HG02884 (cell line): ENCODE results near the gene TSHZ2.

Source experiments
- ATAC-seq: cut with Tn5 transposase; IDR thresholded peaks from one replicate; pipeline ENCODE4 v1.9.1; 2021; ENCODE audit warnings: mild to moderate bottlenecking, moderate library complexity; ENCODE audit not compliant: unreplicated experiment

Gene TSHZ2

GRCh38 chr20:53332022-53332837 is 360.1 kb downstream of the TSHZ2 start:
- ATAC-seq = no peak

GRCh38 chr20:53334861-53335260 is 362.7 kb downstream of the TSHZ2 start:
- no peak for ATAC-seq

- no peak for ATAC-seq
These were observed 363.4 kb downstream of the TSHZ2 start for GRCh38 chr20:53335555-53335954.

GRCh38 chr20:53336892-53337291 is 364.7 kb downstream of the TSHZ2 start:
- ATAC-seq = no peak

- no peak for ATAC-seq
These were observed 365.4 kb downstream of the TSHZ2 start for GRCh38 chr20:53337390-53338101.

GRCh38 chr20:53338716-53339115 is 366.6 kb downstream of the TSHZ2 start:
- no peak for ATAC-seq

- no peak for ATAC-seq
These were observed 370.3 kb downstream of the TSHZ2 start for GRCh38 chr20:53342429-53342828.

GRCh38 chr20:53343448-53343847 is 371.3 kb downstream of the TSHZ2 start:
- no peak for ATAC-seq

- no peak for ATAC-seq
These were observed 372.7 kb downstream of the TSHZ2 start for GRCh38 chr20:53344891-53345290.

GRCh38 chr20:53345536-53346334 is 373.6 kb downstream of the TSHZ2 start:
- ATAC-seq = no peak

- no peak for ATAC-seq
These were observed 374.1 kb downstream of the TSHZ2 start for GRCh38 chr20:53346335-53346648.

- no peak for ATAC-seq
These were observed 377.6 kb downstream of the TSHZ2 start for GRCh38 chr20:53349730-53350129.

- ATAC-seq = no peak
These were observed 380.7 kb downstream of the TSHZ2 start for GRCh38 chr20:53352727-53353440.

- ATAC-seq = no peak
These were observed 382.2 kb downstream of the TSHZ2 start for GRCh38 chr20:53354314-53354713.

- no peak for ATAC-seq
These were observed 383.6 kb downstream of the TSHZ2 start for GRCh38 chr20:53355790-53356189.

- no peak for ATAC-seq
These were observed 387.3 kb downstream of the TSHZ2 start for GRCh38 chr20:53359425-53359824.

GRCh38 chr20:53360852-53361251 is 388.7 kb downstream of the TSHZ2 start:
- ATAC-seq = no peak

- no peak for ATAC-seq
These were observed 390.6 kb downstream of the TSHZ2 start for GRCh38 chr20:53362736-53363135.

- ATAC-seq = no peak
These were observed 392.5 kb downstream of the TSHZ2 start for GRCh38 chr20:53364646-53365045.

GRCh38 chr20:53365076-53365475 is 392.9 kb downstream of the TSHZ2 start:
- ATAC-seq = no peak

GRCh38 chr20:53365539-53366075 is 393.4 kb downstream of the TSHZ2 start:
- ATAC-seq = no peak
